ENCODE results near the gene NDN.

DNA sequence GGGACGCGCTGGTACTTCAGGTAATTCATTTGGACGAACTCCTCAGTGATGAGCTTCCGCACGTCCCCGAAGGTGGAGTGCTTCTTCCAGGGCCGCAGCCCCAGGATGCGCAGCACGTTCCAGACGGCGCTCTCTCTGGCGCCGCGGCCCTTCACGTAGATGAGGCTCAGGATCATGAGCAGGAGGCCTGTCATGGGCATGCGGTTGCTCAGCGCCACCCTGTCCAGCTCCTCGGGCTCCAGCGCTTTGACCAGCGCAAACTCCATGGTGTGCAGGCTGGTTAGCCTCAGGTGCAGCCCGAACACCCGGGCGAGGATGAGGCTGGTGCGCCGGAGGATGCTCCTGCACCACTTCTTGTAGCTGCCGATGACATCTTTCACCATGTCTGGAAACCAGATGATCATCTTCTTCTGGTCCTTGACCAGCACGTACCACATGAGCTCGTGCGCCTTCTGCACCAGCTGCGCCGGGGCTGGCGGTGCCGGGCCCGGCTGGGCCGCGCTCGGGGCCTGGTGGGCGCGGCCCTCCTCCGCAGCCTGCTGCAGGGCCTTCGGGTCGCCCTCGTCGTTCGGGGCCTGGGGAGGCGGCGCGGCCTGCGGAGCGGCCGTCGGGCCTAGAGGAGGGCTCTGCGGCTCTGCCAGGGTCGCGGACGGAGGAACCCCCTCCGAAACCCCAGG lies 501 bp downstream of the NDN start:
- TF ChIP-seq, protein P1, sequence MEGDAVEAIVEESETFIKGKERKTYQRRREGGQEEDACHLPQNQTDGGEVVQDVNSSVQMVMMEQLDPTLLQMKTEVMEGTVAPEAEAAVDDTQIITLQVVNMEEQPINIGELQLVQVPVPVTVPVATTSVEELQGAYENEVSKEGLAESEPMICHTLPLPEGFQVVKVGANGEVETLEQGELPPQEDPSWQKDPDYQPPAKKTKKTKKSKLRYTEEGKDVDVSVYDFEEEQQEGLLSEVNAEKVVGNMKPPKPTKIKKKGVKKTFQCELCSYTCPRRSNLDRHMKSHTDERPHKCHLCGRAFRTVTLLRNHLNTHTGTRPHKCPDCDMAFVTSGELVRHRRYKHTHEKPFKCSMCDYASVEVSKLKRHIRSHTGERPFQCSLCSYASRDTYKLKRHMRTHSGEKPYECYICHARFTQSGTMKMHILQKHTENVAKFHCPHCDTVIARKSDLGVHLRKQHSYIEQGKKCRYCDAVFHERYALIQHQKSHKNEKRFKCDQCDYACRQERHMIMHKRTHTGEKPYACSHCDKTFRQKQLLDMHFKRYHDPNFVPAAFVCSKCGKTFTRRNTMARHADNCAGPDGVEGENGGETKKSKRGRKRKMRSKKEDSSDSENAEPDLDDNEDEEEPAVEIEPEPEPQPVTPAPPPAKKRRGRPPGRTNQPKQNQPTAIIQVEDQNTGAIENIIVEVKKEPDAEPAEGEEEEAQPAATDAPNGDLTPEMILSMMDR (conservative IDR thresholded peaks at IDR 0.05; ENCODE audit: low read depth, low read length), result no peak
- TF ChIP-seq RAD21 (IDR thresholded peaks at IDR 0.05; ENCODE audit: low read length), result no peak
- no peak for TF ChIP-seq POLR2A (IDR thresholded peaks at IDR 0.05; ENCODE audit: low read depth, low read length)
- no peak for TF ChIP-seq CEBPB (IDR thresholded peaks at IDR 0.05; ENCODE audit: low read depth, low read length)
- no peak for TF ChIP-seq RCOR1 (IDR thresholded peaks at IDR 0.05; ENCODE audit: insufficient replicate concordance, low read length)
- TF ChIP-seq CHD1 (IDR thresholded peaks at IDR 0.05; ENCODE audit: low read depth, low read length), result no peak

Measured in IMR-90 (cell line).